ENCODE results near the gene SPTBN1. TPM values are rescaled to one million over a fixed set of nuclear protein-coding genes. Genes with fewer than 3 reads are reported as not detected.
A peak's percentile ranks its signal among the peaks of the same experiment; 100 is the strongest.

The SPTBN1 gene
- total RNA-seq, 1 experiment from 2014 or later = 204 TPM

GRCh38 chr2:54570925-54571694 lies 115.0 kb downstream of the SPTBN1 start:
- peaks cover 8% of the 10 kb centered on the region for H3K36me3 Mint-ChIP-seq
- ChIA-PET CTCF (interaction anchor here (1.0 kb wide), 1 partner anchor 94 kb away, joined by 3 read pairs; no protein-coding TSS in a partner anchor), POLR2A (interaction anchor here (0.7 to 2.1 kb wide), 2 partner anchors 12 to 111 kb away, joined by 3 to 8 read pairs; no protein-coding TSS in a partner anchor)
- H3K4me1 Mint-ChIP-seq = peaks cover 81% of the 10 kb centered on the region
- no peak for TF ChIP-seq ZNF232 (CRISPR knock-in tag; IDR thresholded peaks at IDR 0.05)
- no peak for TF ChIP-seq ZSCAN18 (CRISPR knock-in tag; IDR thresholded peaks at IDR 0.05)
- TF ChIP-seq ZNF512 (CRISPR knock-in tag; IDR thresholded peaks at IDR 0.05; ENCODE audit: borderline replicate concordance) = no peak
- H3K9me3 Mint-ChIP-seq = peaks cover 8% of the 10 kb centered on the region
- ATAC-seq (no peak), DNase-seq (ENCODE audit: low spot score) (no peak)
- no peaks in the 10 kb centered on the region for H3K27me3 Mint-ChIP-seq (ENCODE audit: low read depth)
- no peak overlapping the region for H3K4me3 Mint-ChIP-seq
- H3K27ac Mint-ChIP-seq = peak overlapping the region; percentile 54

GRCh38 chr2:54572262-54572635 lies 116.1 kb downstream of the SPTBN1 start:
- no peaks in the 10 kb centered on the region for H3K27me3 Mint-ChIP-seq (ENCODE audit: low read depth)
- ChIA-PET CTCF (no interaction called here), POLR2A (interaction anchor here (2.1 kb wide), 1 partner anchor 14 kb away, joined by 8 read pairs; no protein-coding TSS in a partner anchor)
- DNase-seq (ENCODE audit: low spot score) (no peak), ATAC-seq (no peak)
- H3K27ac Mint-ChIP-seq = no peak overlapping the region
- peak; percentile 65; the same call in 1 of the 2 replicates for TF ChIP-seq GABPB1 (CRISPR knock-in tag; IDR thresholded peaks at IDR 0.05)
- no peak for TF ChIP-seq NFYB (CRISPR knock-in tag; conservative IDR thresholded peaks at IDR 0.05; ENCODE audit: low read depth)
- H3K4me1 Mint-ChIP-seq = peaks cover 89% of the 10 kb centered on the region
- peaks cover 8% of the 10 kb centered on the region for H3K36me3 Mint-ChIP-seq
- no peak overlapping the region for H3K4me3 Mint-ChIP-seq
- peaks cover 8% of the 10 kb centered on the region for H3K9me3 Mint-ChIP-seq

- ATAC-seq = no peak
- Mint-ChIP-seq H3K9me3 (peaks cover 8% of the 10 kb centered on the region), H3K27ac (no peak overlapping the region), H3K36me3 (peaks cover 8% of the 10 kb centered on the region), H3K4me3 (no peak overlapping the region), H3K4me1 (peaks cover 92% of the 10 kb centered on the region), H3K27me3 (ENCODE audit: low read depth) (no peaks in the 10 kb centered on the region)
- no peak for DNase-seq (ENCODE audit: low spot score)
- TF ChIP-seq FOXK1 (CRISPR knock-in tag; IDR thresholded peaks at IDR 0.05) (no peak), CDX4 (CRISPR knock-in tag; IDR thresholded peaks at IDR 0.05; ENCODE audit: borderline replicate concordance) (no peak)
- CTCF ChIA-PET = interaction anchor here (0.8 to 1.0 kb wide), 2 partner anchors 15 to 49 kb away, joined by 3 read pairs; no protein-coding TSS in a partner anchor
- POLR2A ChIA-PET = interaction anchor here (2.1 kb wide), 1 partner anchor 14 kb away, joined by 8 read pairs; no protein-coding TSS in a partner anchor
Observed at GRCh38 chr2:54572636-54573536, 116.8 kb downstream of the SPTBN1 start.

- H3K4me1 Mint-ChIP-seq = peaks cover 93% of the 10 kb centered on the region
- CTCF ChIA-PET = interaction anchor here (0.8 to 1.0 kb wide), 2 partner anchors 15 to 50 kb away, joined by 3 read pairs; no protein-coding TSS in a partner anchor
- no peak overlapping the region for H3K4me3 Mint-ChIP-seq
- peak overlapping the region; percentile 27; the same call in 1 of the 2 replicates for H3K27ac Mint-ChIP-seq
- H3K36me3 Mint-ChIP-seq = peaks cover 8% of the 10 kb centered on the region
- H3K9me3 Mint-ChIP-seq = peaks cover 8% of the 10 kb centered on the region
- no peaks in the 10 kb centered on the region for H3K27me3 Mint-ChIP-seq (ENCODE audit: low read depth)
- POLR2A ChIA-PET = no interaction called here
- TF ChIP-seq AFF4 (CRISPR knock-in tag; IDR thresholded peaks at IDR 0.05; ENCODE audit: borderline replicate concordance) (no peak), HMGA2 (CRISPR knock-in tag; IDR thresholded peaks at IDR 0.05) (no peak), OVOL2 (CRISPR knock-in tag; IDR thresholded peaks at IDR 0.05; ENCODE audit: borderline replicate concordance) (no peak), FOXP1 (CRISPR knock-in tag; IDR thresholded peaks at IDR 0.05; ENCODE audit: borderline replicate concordance) (no peak), TEAD1 (CRISPR knock-in tag; IDR thresholded peaks at IDR 0.05) (no peak), ZBTB43 (CRISPR knock-in tag; IDR thresholded peaks at IDR 0.05) (no peak)
- DNase-seq (ENCODE audit: low spot score) = no peak
- ATAC-seq = no peak
Observed at GRCh38 chr2:54573537-54573919, 117.4 kb downstream of the SPTBN1 start.

Data from WTC11 (cell line).